Caco-2 (cell line): ENCODE results near the gene PSTPIP1. TPM values are rescaled to one million over a fixed set of nuclear protein-coding genes. Genes with fewer than 3 reads are reported as not detected.

Source experiments
- BruUV-seq: library from RNA; stranded (reverse); fragments of 400-500 nt; replicated peaks from 2 replicates; lab custom pipeline; 2021; lab: Mats Ljungman, UMichigan
- CTCF ChIA-PET: fragments of 300-600 bp; sonication (Branson Sonifier 250); formaldehyde crosslinking; loops from one replicate; lab custom pipeline; 2022; ENCODE audit warnings: antibody characterized with exemption; lab: Charles Lee
- POLR2A ChIA-PET: fragments of 300-600 bp; sonication (Branson Sonifier 250); formaldehyde crosslinking; loops from one replicate; lab custom pipeline; 2022; ENCODE audit warnings: antibody characterized with exemption; lab: Charles Lee
- DNase-seq, 2 experiments: peaks; one replicate each; pipeline versions ENCODE4 v3.0.0 to v3.0.0-alpha.2; 2020 to 2022
- H3K27me3 ChIP-seq: replicated peaks from 2 replicates; pipeline ENCODE4 v1.6.0; 2011; ENCODE audit warnings: low read length; ENCODE audit not compliant: control insufficient read depth, insufficient read depth
- H3K36me3 ChIP-seq: 2 replicates; pipeline ENCODE4 v1.5.1; 2011; ENCODE audit warnings: low read length; ENCODE audit not compliant: control insufficient read depth, insufficient read depth
- H3K4me1 ChIP-seq: fragments of 250-450 bp; sonication (Bioruptor Pico); 2 replicates; pipeline ENCODE4 v1.5.1; 2020; ENCODE audit warnings: mild to moderate bottlenecking
- H3K4me3 ChIP-seq: 2 replicates; pipeline ENCODE4 v1.5.1; 2011; ENCODE audit warnings: low read depth, mild to moderate bottlenecking, control low read depth, low read length
- H3K9me3 ChIP-seq: fragments of 250-450 bp; sonication (Bioruptor Pico); 2 replicates; pipeline ENCODE4 v1.5.1; 2020; ENCODE audit warnings: mild to moderate bottlenecking, moderate library complexity
- H3K27ac Mint-ChIP-seq: one replicate; pipeline ENCODE4 v1.8.0; 2022; ENCODE audit warnings: mixed read lengths; ENCODE audit not compliant: unreplicated experiment
- H3K27me3 Mint-ChIP-seq: one replicate; pipeline ENCODE4 v1.8.0; 2022; ENCODE audit warnings: mixed read lengths; ENCODE audit not compliant: insufficient read depth, unreplicated experiment
- H3K36me3 Mint-ChIP-seq: one replicate; pipeline ENCODE4 v1.8.0; 2022; ENCODE audit warnings: mild to moderate bottlenecking, mixed read lengths; ENCODE audit not compliant: insufficient read depth, unreplicated experiment
- H3K4me1 Mint-ChIP-seq: one replicate; pipeline ENCODE4 v1.8.0; 2022; ENCODE audit warnings: low read depth, mixed read lengths; ENCODE audit not compliant: unreplicated experiment
- H3K4me3 Mint-ChIP-seq: one replicate; pipeline ENCODE4 v1.8.0; 2022; ENCODE audit warnings: mild to moderate bottlenecking, moderate library complexity, mixed read lengths; ENCODE audit not compliant: unreplicated experiment
- H3K9me3 Mint-ChIP-seq: one replicate; pipeline ENCODE4 v1.8.0; 2022; ENCODE audit warnings: mixed read lengths; ENCODE audit not compliant: unreplicated experiment
- intact Hi-C: fragments of 100-400 bp; cut with micrococcal nuclease; formaldehyde crosslinking; loops from one replicate; pipeline ENCODE4 v1.10.0; 2022; ENCODE audit not compliant: unreplicated experiment
- total RNA-seq: library from RNA; stranded (reverse); gene quantifications from 2 replicates; pipeline ENCODE4 v1.2.3, GENCODE V29; 2022
- TF ChIP-seq, protein P1 (sequence below), 2 experiments: fragments of 200-600 bp in 1 of 2; IDR thresholded peaks; 1 replicate in 1 of 2; 2 replicates in 1 of 2; pipeline versions ENCODE4 v1.5.1 to v1.8.0; 2011 to 2022; ENCODE audit warnings: antibody characterized with exemption in 1 of 2, control low read depth in 1 of 2, inconsistent platforms in 1 of 2, low read depth in 1 of 2, low read length in 1 of 2, mild to moderate bottlenecking in 1 of 2, moderate library complexity in 1 of 2; ENCODE audit not compliant: insufficient read depth in 1 of 2, severe bottlenecking in 1 of 2, unreplicated experiment in 1 of 2

Gene PSTPIP1
- total RNA-seq, 1 experiment from 2014 or later, result not detected

DNA sequence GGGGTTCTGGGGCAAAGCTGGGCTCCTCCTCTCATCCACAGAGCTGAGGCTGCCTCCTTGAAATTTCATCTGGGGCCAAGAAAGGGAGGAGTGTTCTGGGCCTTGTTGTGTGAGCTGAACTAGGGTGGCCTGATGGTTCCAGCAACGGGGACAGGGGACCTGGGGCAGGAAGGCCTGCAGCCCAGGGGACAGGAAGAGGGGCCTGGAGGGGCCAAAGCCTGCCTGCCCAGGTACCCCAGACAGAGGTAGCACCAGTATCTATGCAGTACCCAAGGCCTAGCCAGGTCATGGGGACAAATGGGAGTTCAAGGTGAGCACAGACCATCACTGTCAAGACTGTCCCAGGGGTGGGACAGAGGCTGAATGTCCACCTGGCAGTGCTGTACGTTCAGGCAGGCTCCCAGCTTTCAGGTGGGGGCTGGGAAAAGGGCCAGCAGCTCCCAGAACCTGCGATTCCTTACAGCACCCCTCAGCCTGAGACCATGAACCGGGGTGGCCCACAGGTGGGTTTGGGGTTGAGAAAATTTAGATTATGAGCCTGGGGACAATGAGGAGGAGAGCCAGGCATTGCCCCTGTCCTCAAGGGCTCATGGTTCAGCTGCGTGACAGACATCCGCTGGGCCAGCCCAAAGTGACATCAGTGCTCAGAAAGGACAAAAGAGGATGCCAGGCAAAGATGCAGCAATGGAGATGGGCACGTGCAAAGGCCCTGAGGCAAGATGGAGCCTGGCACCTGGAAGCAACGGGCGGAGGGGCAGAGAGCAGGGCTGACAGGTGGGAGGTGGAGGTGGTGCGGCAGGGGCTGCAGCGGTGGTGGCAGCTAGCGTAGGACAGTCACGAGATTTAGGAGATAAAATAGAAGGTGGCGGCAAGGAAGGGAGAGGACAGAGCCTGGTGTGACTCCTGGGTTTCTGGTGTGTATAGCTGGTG, 28.0 kb downstream of the PSTPIP1 start:
- Mint-ChIP-seq H3K27ac (peak overlapping the region; percentile 64), H3K36me3 (peaks cover 4% of the 10 kb centered on the region), H3K4me1 (no peaks in the 10 kb centered on the region), H3K4me3 (no peak overlapping the region), H3K9me3 (no peaks in the 10 kb centered on the region), H3K27me3 (no peaks in the 10 kb centered on the region)
- Histone ChIP-seq H3K4me3 (no peak overlapping the region), H3K9me3 (no peaks in the 10 kb centered on the region), H3K4me1 (no peaks in the 10 kb centered on the region), H3K36me3 (no peaks in the 10 kb centered on the region), H3K27me3 (no peaks in the 10 kb centered on the region)
- CTCF ChIA-PET, result interaction anchor here (0.9 to 1.8 kb wide), 2 partner anchors 28 to 520 kb away, joined by 4 to 9 read pairs; partner anchors contain the start of gene PSTPIP1
- peak in 1 of 2 experiments; percentile 22 for DNase-seq
- intact Hi-C loops, result no loop called here
- POLR2A ChIA-PET, result no interaction called here
- TF ChIP-seq, protein P1, sequence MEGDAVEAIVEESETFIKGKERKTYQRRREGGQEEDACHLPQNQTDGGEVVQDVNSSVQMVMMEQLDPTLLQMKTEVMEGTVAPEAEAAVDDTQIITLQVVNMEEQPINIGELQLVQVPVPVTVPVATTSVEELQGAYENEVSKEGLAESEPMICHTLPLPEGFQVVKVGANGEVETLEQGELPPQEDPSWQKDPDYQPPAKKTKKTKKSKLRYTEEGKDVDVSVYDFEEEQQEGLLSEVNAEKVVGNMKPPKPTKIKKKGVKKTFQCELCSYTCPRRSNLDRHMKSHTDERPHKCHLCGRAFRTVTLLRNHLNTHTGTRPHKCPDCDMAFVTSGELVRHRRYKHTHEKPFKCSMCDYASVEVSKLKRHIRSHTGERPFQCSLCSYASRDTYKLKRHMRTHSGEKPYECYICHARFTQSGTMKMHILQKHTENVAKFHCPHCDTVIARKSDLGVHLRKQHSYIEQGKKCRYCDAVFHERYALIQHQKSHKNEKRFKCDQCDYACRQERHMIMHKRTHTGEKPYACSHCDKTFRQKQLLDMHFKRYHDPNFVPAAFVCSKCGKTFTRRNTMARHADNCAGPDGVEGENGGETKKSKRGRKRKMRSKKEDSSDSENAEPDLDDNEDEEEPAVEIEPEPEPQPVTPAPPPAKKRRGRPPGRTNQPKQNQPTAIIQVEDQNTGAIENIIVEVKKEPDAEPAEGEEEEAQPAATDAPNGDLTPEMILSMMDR (IDR thresholded peaks at IDR 0.05; ENCODE audit: insufficient read depth in 1 of 2, low read depth in 1 of 2, low read length in 1 of 2, severe bottlenecking in 1 of 2, unreplicated experiment in 1 of 2), result no peak
- BruUV-seq, result no TSS peak

DNA sequence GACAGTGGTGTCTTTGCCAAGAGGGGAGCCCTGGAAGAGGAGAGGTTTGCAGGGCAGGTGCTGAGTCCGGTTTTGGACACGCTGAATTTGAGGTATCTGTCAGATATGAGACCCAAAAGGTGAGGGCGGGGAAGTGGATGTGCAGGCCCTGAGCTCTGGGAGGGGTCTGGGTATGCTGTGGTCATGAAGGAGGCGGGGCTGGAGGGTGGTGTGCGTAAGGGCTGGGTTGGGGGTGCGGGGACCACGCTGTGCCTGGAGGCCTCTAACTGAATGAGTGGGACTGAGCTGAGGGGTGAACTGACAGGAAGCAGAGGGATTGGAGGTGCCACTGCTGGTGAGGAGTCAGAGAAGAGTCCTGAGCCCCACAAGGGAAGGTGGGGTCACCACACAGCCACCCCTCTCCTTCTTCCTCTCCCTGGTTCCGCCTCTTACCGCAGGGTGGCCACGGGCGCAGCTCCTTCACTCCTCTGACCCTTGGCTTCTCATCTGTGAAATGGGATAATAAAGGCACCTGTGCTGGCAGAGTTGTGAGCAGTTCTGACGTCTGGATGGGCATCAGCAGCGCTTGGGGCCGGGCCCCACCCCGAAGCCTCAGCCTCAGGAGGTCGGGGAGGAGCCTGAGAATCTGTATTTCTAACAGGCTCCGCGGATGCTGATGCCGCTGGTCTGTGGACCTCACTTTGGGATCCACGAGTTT, 28.8 kb downstream of the PSTPIP1 start:
- Mint-ChIP-seq H3K4me3 (no peak overlapping the region), H3K27ac (no peak overlapping the region), H3K36me3 (peaks cover 4% of the 10 kb centered on the region), H3K9me3 (no peaks in the 10 kb centered on the region), H3K4me1 (no peaks in the 10 kb centered on the region), H3K27me3 (no peaks in the 10 kb centered on the region)
- ChIA-PET POLR2A (no interaction called here), CTCF (interaction anchor here (1.8 kb wide), 1 partner anchor 520 kb away, joined by 9 read pairs; no protein-coding TSS in a partner anchor)
- no TSS peak for BruUV-seq
- intact Hi-C loops, result loop anchor here (1.0 to 2.0 kb wide), 2 partner anchors 84 to 473 kb away; no protein-coding TSS in a partner anchor
- no peaks in the 10 kb centered on the region for H3K9me3 ChIP-seq
- H3K27me3 ChIP-seq, result no peaks in the 10 kb centered on the region
- no peak overlapping the region for H3K4me3 ChIP-seq
- TF ChIP-seq, protein P1 (IDR thresholded peaks at IDR 0.05; ENCODE audit: insufficient read depth in 1 of 2, low read depth in 1 of 2, low read length in 1 of 2, severe bottlenecking in 1 of 2, unreplicated experiment in 1 of 2), result no peak
- no peaks in the 10 kb centered on the region for H3K36me3 ChIP-seq
- no peaks in the 10 kb centered on the region for H3K4me1 ChIP-seq
- peak in 1 of 2 experiments; percentile 24 for DNase-seq
